Measurements from ENCODE around the gene SLC17A7. TPM values are rescaled to one million over a fixed set of nuclear protein-coding genes. Genes with fewer than 3 reads are reported as not detected.

The SLC17A7 gene
- total and polyA plus RNA-seq, 2 donors (not counting 3 experiments of a cell fraction or from before 2014, with no cell fraction given), result 0.07 to 0.13 TPM

DNA sequence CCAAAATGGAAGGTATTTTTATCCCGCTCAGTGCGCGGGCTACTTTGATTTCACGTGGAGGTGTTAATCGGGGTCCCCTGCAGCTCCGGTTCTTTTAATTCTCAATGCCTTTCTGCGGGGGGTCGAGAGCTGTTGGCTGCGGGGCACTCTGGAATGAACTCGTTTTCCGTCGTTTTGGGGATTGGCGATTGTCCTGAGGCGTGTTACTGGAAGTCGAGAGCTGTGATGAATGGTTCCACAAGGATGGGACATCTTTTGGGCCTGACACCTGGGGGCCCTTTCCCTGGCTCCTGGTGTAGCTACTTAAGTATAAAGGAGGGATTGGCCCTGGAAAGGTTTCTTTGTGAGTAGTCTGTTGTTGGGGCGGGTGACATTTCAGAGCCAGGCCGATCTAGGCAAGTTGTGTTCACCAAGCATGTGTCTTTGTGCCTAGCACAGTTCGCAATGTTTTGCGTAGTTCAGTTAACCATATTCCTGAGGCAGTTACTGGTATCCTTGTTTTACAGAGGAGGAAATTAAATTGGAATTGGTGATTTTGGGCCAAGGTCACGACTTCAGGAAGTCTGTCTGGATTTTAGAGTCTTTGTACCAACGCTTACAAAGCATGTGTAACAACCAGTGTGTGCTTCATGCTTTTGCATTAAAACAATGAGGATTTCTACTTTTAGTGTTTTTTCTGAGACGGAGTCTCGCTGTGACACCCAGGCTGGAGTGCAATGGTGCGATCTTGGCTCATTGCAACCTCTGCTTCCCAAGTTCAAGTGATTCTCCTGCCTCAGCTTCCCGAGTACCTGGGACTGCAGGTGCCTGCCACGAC lies 46.9 kb upstream of the SLC17A7 start:
- Histone ChIP-seq H3K4me1 (ENCODE audit: control insufficient read depth, extremely low read depth, insufficient read depth, low read length) (peaks cover 12% of the 10 kb centered on the region), H3K9ac (replicated peaks; ENCODE audit: extremely low read depth, insufficient read depth, low read length) (peak overlapping the region; percentile 100), H3K79me2 (ENCODE audit: control insufficient read depth, insufficient read depth, low read length) (peaks cover 40% of the 10 kb centered on the region), H3K4me2 (ENCODE audit: insufficient read depth, low read length) (peak overlapping the region; percentile 96), H3K36me3 (ENCODE audit: control insufficient read depth in 2 of 2, extremely low read depth in 1 of 2, insufficient read depth in 2 of 2, low read length in 2 of 2) (peaks cover 28 to 34% of the 10 kb centered on the region in 2 experiments), H2AFZ (ENCODE audit: low read depth, low read length) (no peak overlapping the region), H3K27ac (ENCODE audit: insufficient read depth, low read depth, low read length) (peak overlapping the region; percentile 89), H3K9me3 (replicated peaks; ENCODE audit: control insufficient read depth, insufficient read depth, low read length) (no peaks in the 10 kb centered on the region), H3K9me1 (replicated peaks; ENCODE audit: control insufficient read depth, extremely low read depth, insufficient read depth, low read length) (no peaks in the 10 kb centered on the region), H3K4me3 (replicated peaks in 1 of 3; ENCODE audit: insufficient read depth in 1 of 3, low read depth in 1 of 3, low read length in 3 of 3) (peak overlapping the region; percentile 60 to 94 (median 90)), H4K20me1 (replicated peaks; ENCODE audit: control insufficient read depth, extremely low read depth, insufficient read depth, low read length) (peaks cover 5% of the 10 kb centered on the region), H3K27me3 (ENCODE audit: control insufficient read depth in 2 of 2, insufficient read depth in 2 of 2, low read length in 2 of 2) (no peaks in the 10 kb centered on the region)
- ChIA-PET CTCF (interaction anchor here (1.0 kb wide), 1 partner anchor 9 kb away, joined by 3 read pairs; no protein-coding TSS in a partner anchor), POLR2A (interaction anchor here (0.6 to 1.4 kb wide), 7 partner anchors 8 to 189 kb away, joined by 3 to 5 read pairs (median 3); partner anchors contain the start of genes PRMT1, RPS11 and RRAS)
- FAIRE-seq (no peak), DNase-seq (ENCODE audit: low read depth, low spot score) (peak; percentile 35)
- dilution Hi-C loops (cut with MboI; ENCODE audit: extremely low pct_ligation_motif_present, low sequenced_read_pairs) (no loop called here), intact Hi-C loops (cut with micrococcal nuclease) (no loop called here)
- TSS peak; percentile 17 for BruUV-seq (replicated peaks)
- no peak for TF ChIP-seq FOS (IDR thresholded peaks at IDR 0.05; ENCODE audit: borderline replicate concordance, insufficient read depth, low read length)
- no peak for TF ChIP-seq EZH2 (IDR thresholded peaks at IDR 0.05; ENCODE audit: borderline replicate concordance, low read depth, low read length, severe bottlenecking)
- TF ChIP-seq GATA2 (IDR thresholded peaks at IDR 0.05; ENCODE audit: insufficient read depth, insufficient read length, low read depth, low read length), result no peak
- TF ChIP-seq POLR2AphosphoS5 (IDR thresholded peaks at IDR 0.05; ENCODE audit: insufficient read depth, low read depth, low read length), result peak; percentile 12
- TF ChIP-seq, protein P1, sequence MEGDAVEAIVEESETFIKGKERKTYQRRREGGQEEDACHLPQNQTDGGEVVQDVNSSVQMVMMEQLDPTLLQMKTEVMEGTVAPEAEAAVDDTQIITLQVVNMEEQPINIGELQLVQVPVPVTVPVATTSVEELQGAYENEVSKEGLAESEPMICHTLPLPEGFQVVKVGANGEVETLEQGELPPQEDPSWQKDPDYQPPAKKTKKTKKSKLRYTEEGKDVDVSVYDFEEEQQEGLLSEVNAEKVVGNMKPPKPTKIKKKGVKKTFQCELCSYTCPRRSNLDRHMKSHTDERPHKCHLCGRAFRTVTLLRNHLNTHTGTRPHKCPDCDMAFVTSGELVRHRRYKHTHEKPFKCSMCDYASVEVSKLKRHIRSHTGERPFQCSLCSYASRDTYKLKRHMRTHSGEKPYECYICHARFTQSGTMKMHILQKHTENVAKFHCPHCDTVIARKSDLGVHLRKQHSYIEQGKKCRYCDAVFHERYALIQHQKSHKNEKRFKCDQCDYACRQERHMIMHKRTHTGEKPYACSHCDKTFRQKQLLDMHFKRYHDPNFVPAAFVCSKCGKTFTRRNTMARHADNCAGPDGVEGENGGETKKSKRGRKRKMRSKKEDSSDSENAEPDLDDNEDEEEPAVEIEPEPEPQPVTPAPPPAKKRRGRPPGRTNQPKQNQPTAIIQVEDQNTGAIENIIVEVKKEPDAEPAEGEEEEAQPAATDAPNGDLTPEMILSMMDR (IDR thresholded peaks at IDR 0.05; ENCODE audit: extremely low read depth in 1 of 2, insufficient read depth in 1 of 2, low read depth in 1 of 2, low read length in 2 of 2), result no peak
- peak; percentile 1 for TF ChIP-seq MYC (IDR thresholded peaks at IDR 0.05; ENCODE audit: low read depth, low read length)
- peak; percentile 74 for TF ChIP-seq POLR2A (IDR thresholded peaks at IDR 0.05; ENCODE audit: low read depth, low read length)
- TF ChIP-seq, protein P2, sequence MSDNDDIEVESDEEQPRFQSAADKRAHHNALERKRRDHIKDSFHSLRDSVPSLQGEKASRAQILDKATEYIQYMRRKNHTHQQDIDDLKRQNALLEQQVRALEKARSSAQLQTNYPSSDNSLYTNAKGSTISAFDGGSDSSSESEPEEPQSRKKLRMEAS (IDR thresholded peaks at IDR 0.05; ENCODE audit: insufficient read depth, insufficient read length), result no peak
- no peak for TF ChIP-seq JUN (IDR thresholded peaks at IDR 0.05; ENCODE audit: borderline replicate concordance, insufficient read depth, insufficient read length, low read depth)
